Lower leg skin (tissue), 4 donors: ENCODE measurements around the gene STPG3. TPM values are rescaled to one million over a fixed set of nuclear protein-coding genes. Genes with fewer than 3 reads are reported as not detected.

Experiments used
- DNase-seq, 2 donors: peaks; one replicate each; pipeline ENCODE4 v3.0.0-alpha.2; 2019; ENCODE audit warnings: low spot score in 2 of 2
- H3K4me3 ChIP-seq: fragments of 200-600 bp; sonication (generic); 2 replicates; pipeline ENCODE4 v1.5.1; 2017; ENCODE audit warnings: mild to moderate bottlenecking, low read depth; ENCODE audit not compliant: poor library complexity, severe bottlenecking
- CTCF ChIP-seq, 3 donors: fragments of 450-650 bp; IDR thresholded peaks; one replicate each; pipeline ENCODE4 v1.5.1; 2016; ENCODE audit warnings: antibody characterized with exemption in 3 of 3, mild to moderate bottlenecking in 3 of 3, moderate library complexity in 2 of 3
- POLR2A ChIP-seq, 2 donors: fragments of 450-650 bp; IDR thresholded peaks; one replicate each; pipeline ENCODE4 v1.6.1; 2016 to 2017; ENCODE audit warnings: antibody characterized with exemption in 2 of 2, mild to moderate bottlenecking in 1 of 2, moderate library complexity in 1 of 2
- WGBS, 2 donors: methylation state at CpG; one replicate each; pipeline ENCODE4 v1.1.5; 2018; 5-methylcytosine and 5-hydroxymethylcytosine counted together
- intact Hi-C: fragments of 100-400 bp; cut with DNase I; formaldehyde crosslinking; loops from one replicate; pipeline ENCODE4 v1.15.0; 2023; ENCODE audit warnings: low total_unique reads
- total RNA-seq, 4 donors: library from RNA; depleted of rRNA; stranded (reverse); fragments of >200 nt; gene quantifications; one replicate each; pipeline ENCODE4 v1.1.0, GENCODE V29; 2016

Gene STPG3
- total RNA-seq, 4 donors from 2014 or later, result not detected

GRCh38 chr9:137227853-137228505 lies 23.1 kb upstream of the STPG3 start:
- TF ChIP-seq POLR2A (IDR thresholded peaks at IDR 0.05) (no peak), CTCF (IDR thresholded peaks at IDR 0.05) (no peak)
- H3K4me3 ChIP-seq, result no peak overlapping the region
- no peak for DNase-seq
- WGBS, 2 donors, result 32 to 39% methylated on average over 15 to 17 of the region's 18 CpGs
- intact Hi-C loops, result loop anchor here (5.0 kb wide), 1 partner anchor 111 kb away; no protein-coding TSS in a partner anchor

GRCh38 chr9:137228506-137228967 lies 22.5 kb upstream of the STPG3 start:
- no peak for DNase-seq
- H3K4me3 ChIP-seq, result no peak overlapping the region
- no peak for TF ChIP-seq POLR2A (IDR thresholded peaks at IDR 0.05)
- no peak for TF ChIP-seq CTCF (IDR thresholded peaks at IDR 0.05)
- intact Hi-C loops, result loop anchor here (5.0 kb wide), 1 partner anchor 111 kb away; no protein-coding TSS in a partner anchor
- 71 to 75% methylated on average over 21 to 25 of the region's 29 CpGs for WGBS, 2 donors

- DNase-seq, result no peak
- intact Hi-C loops, result loop anchor here (5.0 kb wide), 1 partner anchor 112 kb away; no protein-coding TSS in a partner anchor
- TF ChIP-seq CTCF (IDR thresholded peaks at IDR 0.05) (no peak), POLR2A (IDR thresholded peaks at IDR 0.05) (no peak)
- H3K4me3 ChIP-seq, result no peak overlapping the region
- 61 to 62% methylated on average over 16 to 22 of the region's 27 CpGs for WGBS, 2 donors
Measured at GRCh38 chr9:137228968-137229896, 21.9 kb upstream of the STPG3 start.

- no peak for DNase-seq
- 42 to 60% methylated on average over 6 to 20 of the region's 31 CpGs for WGBS, 2 donors
- no peak overlapping the region for H3K4me3 ChIP-seq
- intact Hi-C loops, result loop anchor here (2.0 to 5.0 kb wide), 2 partner anchors 55 to 113 kb away; no protein-coding TSS in a partner anchor
- no peak for TF ChIP-seq CTCF (IDR thresholded peaks at IDR 0.05)
- no peak for TF ChIP-seq POLR2A (IDR thresholded peaks at IDR 0.05)
Measured at GRCh38 chr9:137229903-137230704, 21.0 kb upstream of the STPG3 start.

- no peak within 1 kb of the TSS for H3K4me3 ChIP-seq
- no peak for TF ChIP-seq POLR2A (IDR thresholded peaks at IDR 0.05)
- no peak for TF ChIP-seq CTCF (IDR thresholded peaks at IDR 0.05)
- DNase-seq, result no peak
- 69 to 74% methylated on average over 7 to 11 of the region's 14 CpGs for WGBS, 2 donors
- intact Hi-C loops, result loop anchor here (2.0 kb wide), 1 partner anchor 56 kb away; no protein-coding TSS in a partner anchor
Measured at GRCh38 chr9:137230705-137231371, 20.2 kb upstream of the STPG3 start, which contains the start of gene SLC34A3. SLC34A3 (plus strand) TSS chr9:137230901; CDS start chr9:137231703, 802 bp downstream.
